CD14-positive monocyte (primary cell): ENCODE results near the gene RXFP3. TPM values are rescaled to one million over a fixed set of nuclear protein-coding genes. Genes with fewer than 3 reads are reported as not detected.

Source experiments
- DNase-seq, 3 donors: peaks; one replicate each; pipeline ENCODE4 v3.0.0-alpha.2; 2011 to 2022
- H2AFZ ChIP-seq: 2 replicates; pipeline ENCODE4 v1.6.0; 2012; ENCODE audit warnings: mild to moderate bottlenecking, low read depth, low read length, inconsistent platforms; ENCODE audit not compliant: insufficient read depth, poor library complexity, severe bottlenecking
- H3K27ac ChIP-seq, 2 donors: 1 replicate in 1 of 2; 2 replicates in 1 of 2; pipeline ENCODE4 v1.5.1; 2012 to 2013; ENCODE audit warnings: low read length in 2 of 2, control low read depth in 1 of 2, inconsistent platforms in 1 of 2, low read depth in 1 of 2, mild to moderate bottlenecking in 1 of 2
- H3K27me3 ChIP-seq, 2 donors: one replicate each; pipeline versions ENCODE4 v1.6.0 to v1.6.1; 2011 to 2013; ENCODE audit warnings: low read length in 2 of 2; ENCODE audit not compliant: control insufficient read depth in 2 of 2, insufficient read depth in 2 of 2
- H3K36me3 ChIP-seq, 2 donors: replicated peaks in 1 of 2; 1 replicate in 1 of 2; 2 replicates in 1 of 2; pipeline versions ENCODE4 v1.5.1 to v1.6.1; 2012 to 2013; ENCODE audit warnings: low read length in 2 of 2, control low read depth in 1 of 2, inconsistent platforms in 1 of 2, mild to moderate bottlenecking in 1 of 2; ENCODE audit not compliant: insufficient read depth in 2 of 2, control insufficient read depth in 1 of 2
- H3K4me1 ChIP-seq, 2 donors: 1 replicate in 1 of 2; 2 replicates in 1 of 2; pipeline versions ENCODE4 v1.5.1 to v1.6.1; 2012 to 2013; ENCODE audit warnings: low read length in 2 of 2, control low read depth in 1 of 2, inconsistent platforms in 1 of 2, mild to moderate bottlenecking in 1 of 2, moderate library complexity in 1 of 2; ENCODE audit not compliant: insufficient read depth in 2 of 2, control insufficient read depth in 1 of 2
- H3K4me2 ChIP-seq: replicated peaks from 2 replicates; pipeline ENCODE3; 2012; ENCODE audit warnings: low read length, moderate library complexity, mild to moderate bottlenecking; ENCODE audit not compliant: poor library complexity, severe bottlenecking; ENCODE audit errors: extremely low read depth
- H3K4me3 ChIP-seq, 3 experiments: fragments of 200-600 bp in 1 of 3; sonication (generic) in 1 of 3; replicated peaks in 1 of 3; 1 replicate in 2 of 3; 2 replicates in 1 of 3; pipeline ENCODE4 v1.5.1; 2011 to 2013; ENCODE audit warnings: low read length in 3 of 3, mild to moderate bottlenecking in 3 of 3, control low read depth in 2 of 3, low read depth in 2 of 3, inconsistent platforms in 1 of 3, moderate library complexity in 1 of 3
- H3K79me2 ChIP-seq: 2 replicates; pipeline ENCODE4 v1.6.0; 2012; ENCODE audit warnings: mild to moderate bottlenecking, control low read depth, inconsistent platforms, low read length, moderate library complexity; ENCODE audit not compliant: insufficient read depth
- H3K9ac ChIP-seq: 2 replicates; pipeline ENCODE4 v1.6.0; 2017; ENCODE audit warnings: low read length, mild to moderate bottlenecking; ENCODE audit not compliant: insufficient read depth, poor library complexity, severe bottlenecking
- H3K9me3 ChIP-seq, 2 donors: replicated peaks in 1 of 2; 1 replicate in 1 of 2; 2 replicates in 1 of 2; pipeline versions ENCODE4 v1.5.1 to v1.6.1; 2012 to 2013; ENCODE audit warnings: low read length in 2 of 2, control low read depth in 1 of 2; ENCODE audit not compliant: control insufficient read depth in 1 of 2, insufficient read depth in 1 of 2
- H4K20me1 ChIP-seq: 2 replicates; pipeline ENCODE4 v1.6.0; 2012; ENCODE audit warnings: mild to moderate bottlenecking, low read length, control low read depth, moderate library complexity; ENCODE audit not compliant: insufficient read depth
- H3K27ac Mint-ChIP-seq, 7 donors: one replicate each; pipeline ENCODE4 v1.8.0; 2020; ENCODE audit warnings: mild to moderate bottlenecking in 7 of 7, mixed read lengths in 7 of 7, moderate library complexity in 6 of 7, inconsistent platforms in 2 of 7
- H3K27me3 Mint-ChIP-seq, 3 donors: one replicate each; pipeline ENCODE4 v1.8.0; 2021 to 2022; ENCODE audit warnings: low read depth in 3 of 3, mild to moderate bottlenecking in 3 of 3, mixed read lengths in 3 of 3, moderate library complexity in 3 of 3, inconsistent platforms in 1 of 3
- H3K36me3 Mint-ChIP-seq, 2 donors: one replicate each; pipeline ENCODE4 v1.8.0; 2020; ENCODE audit warnings: mixed read lengths in 2 of 2, inconsistent platforms in 1 of 2, mild to moderate bottlenecking in 1 of 2
- H3K4me1 Mint-ChIP-seq: one replicate; pipeline ENCODE4 v1.8.0; 2020; ENCODE audit warnings: mild to moderate bottlenecking, mixed read lengths
- H3K4me3 Mint-ChIP-seq, 2 donors: one replicate each; pipeline ENCODE4 v1.8.0; 2020; ENCODE audit warnings: mild to moderate bottlenecking in 2 of 2, mixed read lengths in 2 of 2, moderate library complexity in 1 of 2
- H3K9me3 Mint-ChIP-seq, 7 donors: one replicate each; pipeline ENCODE4 v1.8.0; 2020 to 2022; ENCODE audit warnings: mixed read lengths in 7 of 7, mild to moderate bottlenecking in 6 of 7, moderate library complexity in 6 of 7, inconsistent platforms in 2 of 7
- CTCF ChIP-seq: fragments of 200-600 bp; IDR thresholded peaks from one replicate; pipeline ENCODE4 v1.8.0; 2022; ENCODE audit warnings: antibody characterized with exemption, mild to moderate bottlenecking
- WGBS: methylation state at CpG from one replicate; pipeline ENCODE4 v1.1.5; 2013; ENCODE audit warnings: missing lambda C conversion rate; ENCODE audit not compliant: insufficient coverage; 5-methylcytosine and 5-hydroxymethylcytosine counted together
- intact Hi-C, 2 donors: fragments of 100-400 bp; cut with micrococcal nuclease; formaldehyde crosslinking; loops; one replicate each; pipeline versions ENCODE4 v1.15.0 to v1.15.1; 2023
- polyA plus RNA-seq, 3 donors: library from polyadenylated mRNA; depleted of rRNA in 1 of 3; unstranded in 2 of 3; stranded (reverse) in 1 of 3; fragments of 300-500 nt in 2 of 3; fragments of >200 nt in 1 of 3; fragmentation: Illumina TruSeq in 2 of 3; gene quantifications; 1 replicate in 2 of 3; 2 replicates in 1 of 3; pipeline ENCODE4 v1.2.3, GENCODE V29; 2012 to 2021

Gene RXFP3
- polyA plus RNA-seq, 3 donors, result not detected

- H3K4me1 Mint-ChIP-seq, result no peaks in the 10 kb centered on the region
- no peaks in the 10 kb centered on the region for H3K9me3 ChIP-seq
- H3K4me3 Mint-ChIP-seq, result no peak overlapping the region
- H3K27ac Mint-ChIP-seq, result no peak overlapping the region
- no peaks in the 10 kb centered on the region for H3K27me3 ChIP-seq
- intact Hi-C loops, result no loop called here
- peaks cover 0 to 3% (median 2%) of the 10 kb centered on the region in 3 donors for H3K27me3 Mint-ChIP-seq
- no peak for DNase-seq
- no peaks in the 10 kb centered on the region for H3K4me1 ChIP-seq
- no CpG with 5 or more reads among the region's 2 CpGs for WGBS
- H3K36me3 Mint-ChIP-seq, result no peaks in the 10 kb centered on the region
- no peak overlapping the region for H3K4me3 ChIP-seq
- H4K20me1 ChIP-seq, result no peaks in the 10 kb centered on the region
- H3K4me2 ChIP-seq, result no peak overlapping the region
- TF ChIP-seq CTCF, result no peak
- H3K9ac ChIP-seq, result no peak overlapping the region
- H3K36me3 ChIP-seq, result no peaks in the 10 kb centered on the region
- H3K27ac ChIP-seq, result no peak overlapping the region
- H2AFZ ChIP-seq, result no peak overlapping the region
- H3K79me2 ChIP-seq, result no peaks in the 10 kb centered on the region
- peaks cover 0 to 3% (median 0%) of the 10 kb centered on the region in 7 donors for H3K9me3 Mint-ChIP-seq
Measured at GRCh38 chr5:33964132-33964700, 28.0 kb downstream of the RXFP3 start.

- no peak overlapping the region for H3K4me3 Mint-ChIP-seq
- Histone ChIP-seq H3K4me1 (no peaks in the 10 kb centered on the region), H3K27ac (no peak overlapping the region), H3K9me3 (no peaks in the 10 kb centered on the region), H3K4me2 (no peak overlapping the region), H3K79me2 (no peaks in the 10 kb centered on the region), H2AFZ (no peak overlapping the region), H3K9ac (no peak overlapping the region), H4K20me1 (no peaks in the 10 kb centered on the region), H3K36me3 (no peaks in the 10 kb centered on the region), H3K4me3 (no peak overlapping the region), H3K27me3 (no peaks in the 10 kb centered on the region)
- H3K9me3 Mint-ChIP-seq, result no peaks in the 10 kb centered on the region
- no peaks in the 10 kb centered on the region for H3K36me3 Mint-ChIP-seq
- WGBS, result 86% methylated on average over 1 of the region's 2 CpGs
- TF ChIP-seq CTCF, result no peak
- H3K27ac Mint-ChIP-seq, result no peak overlapping the region
- DNase-seq, result no peak
- no peaks in the 10 kb centered on the region for H3K4me1 Mint-ChIP-seq
- H3K27me3 Mint-ChIP-seq, result peaks cover 0 to 3% (median 0%) of the 10 kb centered on the region in 3 donors
- intact Hi-C loops, result no loop called here
Measured at GRCh38 chr5:33966805-33967204, 30.6 kb downstream of the RXFP3 start.
